ENCODE data around the gene AGPAT2. TPM values are rescaled to one million over a fixed set of nuclear protein-coding genes. Genes with fewer than 3 reads are reported as not detected.

The AGPAT2 gene
- total RNA-seq, 1 donor from 2014 or later: 2.4 TPM

DNA sequence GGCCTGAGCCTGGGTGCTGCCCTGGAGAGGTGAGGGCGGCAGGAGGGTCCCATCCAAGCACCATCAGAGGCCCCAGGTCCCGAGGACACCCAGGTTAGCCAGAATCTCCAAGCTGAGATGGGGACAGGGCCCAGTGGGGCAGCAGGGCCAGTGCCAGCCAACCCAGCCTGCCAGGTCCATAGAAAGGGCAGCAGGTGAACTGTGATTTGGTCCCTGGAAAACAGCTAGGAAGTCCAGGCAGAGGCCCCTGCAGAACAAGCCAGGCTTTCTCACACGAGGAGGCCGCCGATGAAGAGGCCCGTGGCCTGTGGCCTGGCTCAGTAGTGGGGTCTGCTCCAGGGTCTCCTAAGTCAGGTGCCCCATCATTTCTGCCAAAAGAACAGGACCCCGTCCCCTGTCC is 2.0 kb downstream of the AGPAT2 start:
- peaks cover 19% of the 10 kb centered on the region for H3K4me1 ChIP-seq
- Mint-ChIP-seq H3K27me3 (ENCODE audit: insufficient read depth, low read depth) (peaks cover 8% of the 10 kb centered on the region), H3K9me3 (no peaks in the 10 kb centered on the region), H3K27ac (no peak overlapping the region), H3K4me1 (peaks cover 12% of the 10 kb centered on the region), H3K36me3 (no peaks in the 10 kb centered on the region), H3K4me3 (no peak overlapping the region)
- no peaks in the 10 kb centered on the region for H3K79me2 ChIP-seq (ENCODE audit: low read depth)
- peaks cover 13% of the 10 kb centered on the region for H4K20me1 ChIP-seq (ENCODE audit: low read depth)
- DNase-seq (ENCODE audit: low spot score): no peak
- H3K4me3 ChIP-seq: no peak overlapping the region
- H3K36me3 ChIP-seq: no peaks in the 10 kb centered on the region
- H3K27me3 ChIP-seq: peaks cover 52% of the 10 kb centered on the region
- TF ChIP-seq EZH2 (IDR thresholded peaks at IDR 0.05) (no peak), EZH2phosphoT487 (IDR thresholded peaks at IDR 0.05) (no peak)
- TF ChIP-seq, protein P1, sequence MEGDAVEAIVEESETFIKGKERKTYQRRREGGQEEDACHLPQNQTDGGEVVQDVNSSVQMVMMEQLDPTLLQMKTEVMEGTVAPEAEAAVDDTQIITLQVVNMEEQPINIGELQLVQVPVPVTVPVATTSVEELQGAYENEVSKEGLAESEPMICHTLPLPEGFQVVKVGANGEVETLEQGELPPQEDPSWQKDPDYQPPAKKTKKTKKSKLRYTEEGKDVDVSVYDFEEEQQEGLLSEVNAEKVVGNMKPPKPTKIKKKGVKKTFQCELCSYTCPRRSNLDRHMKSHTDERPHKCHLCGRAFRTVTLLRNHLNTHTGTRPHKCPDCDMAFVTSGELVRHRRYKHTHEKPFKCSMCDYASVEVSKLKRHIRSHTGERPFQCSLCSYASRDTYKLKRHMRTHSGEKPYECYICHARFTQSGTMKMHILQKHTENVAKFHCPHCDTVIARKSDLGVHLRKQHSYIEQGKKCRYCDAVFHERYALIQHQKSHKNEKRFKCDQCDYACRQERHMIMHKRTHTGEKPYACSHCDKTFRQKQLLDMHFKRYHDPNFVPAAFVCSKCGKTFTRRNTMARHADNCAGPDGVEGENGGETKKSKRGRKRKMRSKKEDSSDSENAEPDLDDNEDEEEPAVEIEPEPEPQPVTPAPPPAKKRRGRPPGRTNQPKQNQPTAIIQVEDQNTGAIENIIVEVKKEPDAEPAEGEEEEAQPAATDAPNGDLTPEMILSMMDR (IDR thresholded peaks at IDR 0.05): no peak
- H3F3A ChIP-seq (ENCODE audit: low read depth): peaks cover 17% of the 10 kb centered on the region
- no peaks in the 10 kb centered on the region for H3K9me3 ChIP-seq (ENCODE audit: low read depth)
- H3K27ac ChIP-seq: no peak overlapping the region
- H3K9ac ChIP-seq: no peak overlapping the region
- H2AFZ ChIP-seq (replicated peaks): no peak overlapping the region
- no peak overlapping the region for H3K4me2 ChIP-seq

DNA sequence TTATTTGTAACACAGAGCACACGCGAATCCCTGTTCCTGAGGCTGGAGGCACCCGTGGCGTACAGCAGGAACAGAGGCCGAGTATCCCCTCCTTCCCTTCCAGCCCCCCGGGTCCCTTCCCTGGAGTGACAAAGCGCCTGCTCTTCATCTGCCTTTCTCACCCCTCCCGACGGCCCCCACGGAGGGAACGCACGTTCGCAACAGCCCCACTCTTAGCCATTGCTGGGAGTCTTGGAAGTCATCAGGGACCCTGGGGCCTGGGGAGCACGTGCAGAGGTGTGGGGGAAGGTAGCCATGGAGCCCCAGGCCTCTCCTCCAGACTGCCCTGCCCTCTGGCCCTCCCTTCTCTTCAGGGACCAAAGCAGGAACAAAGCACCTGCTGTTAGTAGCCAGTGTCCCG is 2.5 kb downstream of the AGPAT2 start:
- Histone ChIP-seq H3K9me3 (ENCODE audit: low read depth) (no peaks in the 10 kb centered on the region), H3K27me3 (peaks cover 52% of the 10 kb centered on the region), H3F3A (ENCODE audit: low read depth) (peaks cover 17% of the 10 kb centered on the region), H3K36me3 (no peaks in the 10 kb centered on the region), H3K4me3 (no peak overlapping the region), H3K27ac (no peak overlapping the region), H2AFZ (replicated peaks) (no peak overlapping the region), H3K4me2 (no peak overlapping the region), H4K20me1 (ENCODE audit: low read depth) (peaks cover 13% of the 10 kb centered on the region), H3K79me2 (ENCODE audit: low read depth) (no peaks in the 10 kb centered on the region), H3K4me1 (peaks cover 19% of the 10 kb centered on the region), H3K9ac (no peak overlapping the region)
- Mint-ChIP-seq H3K36me3 (no peaks in the 10 kb centered on the region), H3K4me1 (peaks cover 11% of the 10 kb centered on the region), H3K9me3 (no peaks in the 10 kb centered on the region), H3K27me3 (ENCODE audit: insufficient read depth, low read depth) (peaks cover 8% of the 10 kb centered on the region), H3K4me3 (no peak overlapping the region), H3K27ac (no peak overlapping the region)
- no peak for DNase-seq (ENCODE audit: low spot score)
- TF ChIP-seq EZH2 (IDR thresholded peaks at IDR 0.05) (no peak), EZH2phosphoT487 (IDR thresholded peaks at IDR 0.05) (no peak)
- TF ChIP-seq, protein P1 (IDR thresholded peaks at IDR 0.05): no peak

DNA sequence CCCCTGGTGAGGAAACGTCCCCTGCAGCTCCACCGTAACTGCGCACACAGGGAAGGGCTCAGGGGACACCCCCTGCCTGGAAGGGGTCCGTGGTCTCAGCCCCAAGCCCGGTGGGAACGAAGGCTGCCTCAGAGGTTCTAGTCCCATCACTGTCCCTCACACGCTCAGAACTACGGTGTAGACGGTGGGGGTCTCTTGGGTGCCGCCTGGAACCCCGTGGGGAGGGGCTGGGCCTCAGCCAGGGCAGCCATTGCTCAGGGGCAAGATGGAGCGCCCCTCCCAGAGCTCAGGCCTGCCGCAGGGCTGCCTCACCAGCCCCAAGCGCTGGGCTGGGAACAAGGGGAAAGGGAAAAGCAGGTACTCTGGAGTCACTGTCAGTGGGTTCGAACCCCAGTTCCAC is 2.9 kb downstream of the AGPAT2 start:
- Histone ChIP-seq H3K9me3 (ENCODE audit: low read depth) (no peaks in the 10 kb centered on the region), H3K36me3 (no peaks in the 10 kb centered on the region), H3K27me3 (peaks cover 47% of the 10 kb centered on the region), H3K79me2 (ENCODE audit: low read depth) (no peaks in the 10 kb centered on the region), H3K4me3 (no peak overlapping the region), H3K9ac (no peak overlapping the region), H4K20me1 (ENCODE audit: low read depth) (peaks cover 13% of the 10 kb centered on the region), H3F3A (ENCODE audit: low read depth) (peaks cover 17% of the 10 kb centered on the region), H3K27ac (no peak overlapping the region), H2AFZ (replicated peaks) (no peak overlapping the region), H3K4me2 (no peak overlapping the region), H3K4me1 (peaks cover 19% of the 10 kb centered on the region)
- Mint-ChIP-seq H3K36me3 (no peaks in the 10 kb centered on the region), H3K27ac (no peak overlapping the region), H3K4me3 (no peak overlapping the region), H3K4me1 (peaks cover 14% of the 10 kb centered on the region), H3K9me3 (no peaks in the 10 kb centered on the region), H3K27me3 (ENCODE audit: insufficient read depth, low read depth) (peaks cover 8% of the 10 kb centered on the region)
- DNase-seq (ENCODE audit: low spot score): no peak
- TF ChIP-seq EZH2 (IDR thresholded peaks at IDR 0.05) (no peak), EZH2phosphoT487 (IDR thresholded peaks at IDR 0.05) (no peak)
- TF ChIP-seq, protein P1 (IDR thresholded peaks at IDR 0.05): no peak
